ENCODE data around the gene SH3D19. TPM values are rescaled to one million over a fixed set of nuclear protein-coding genes. Genes with fewer than 3 reads are reported as not detected.

SH3D19 gene
- total RNA-seq, 2 experiments from 2014 or later = not detected

- no peaks in the 10 kb centered on the region for H3K79me2 ChIP-seq (ENCODE audit: insufficient read depth, low read depth, low read length)
- no peaks in the 10 kb centered on the region for H3K9me3 ChIP-seq (ENCODE audit: low read length)
- POLR2A ChIA-PET = no interaction called here
- no peaks in the 10 kb centered on the region for H3K4me1 ChIP-seq (ENCODE audit: insufficient read depth, low read length, poor library complexity, severe bottlenecking)
- H3K36me3 ChIP-seq (ENCODE audit: insufficient read depth, low read length) = no peaks in the 10 kb centered on the region
- H3K9me2 ChIP-seq (ENCODE audit: insufficient read depth, low read length) = no peaks in the 10 kb centered on the region
- no TSS peak for BruUV-seq (replicated peaks)
- no peak overlapping the region for H3K4me2 ChIP-seq (ENCODE audit: low read length)
- H3K27ac ChIP-seq (ENCODE audit: low read depth, low read length, poor library complexity, severe bottlenecking) = no peak overlapping the region
- intact Hi-C loops (cut with micrococcal nuclease; ENCODE audit: unreplicated experiment) = no loop called here
- CTCF ChIA-PET (ENCODE audit: unreplicated experiment) = no interaction called here
- TF ChIP-seq CTCF (conservative IDR thresholded peaks at IDR 0.05; ENCODE audit: low read length) (no peak), EZH2phosphoT487 (IDR thresholded peaks at IDR 0.05; ENCODE audit: borderline replicate concordance, low read depth, low read length) (no peak)
- H4K20me1 ChIP-seq (ENCODE audit: insufficient read depth, low read length) = no peaks in the 10 kb centered on the region
- H2AFZ ChIP-seq (ENCODE audit: low read length) = no peak overlapping the region
- DNase-seq (ENCODE audit: low spot score) = no peak
- no peak overlapping the region for H3K4me3 ChIP-seq (ENCODE audit: low read depth, low read length, poor library complexity, severe bottlenecking)
Observed at GRCh38 chr4:151347490-151348235, 22.3 kb upstream of the SH3D19 start.

GRCh38 chr4:151344948-151345347 is 19.5 kb upstream of the SH3D19 start:
- Histone ChIP-seq H2AFZ (ENCODE audit: low read length) (no peak overlapping the region), H3K9me2 (ENCODE audit: insufficient read depth, low read length) (no peaks in the 10 kb centered on the region), H3K4me1 (ENCODE audit: insufficient read depth, low read length, poor library complexity, severe bottlenecking) (no peaks in the 10 kb centered on the region), H3K79me2 (ENCODE audit: insufficient read depth, low read depth, low read length) (no peaks in the 10 kb centered on the region), H3K36me3 (ENCODE audit: insufficient read depth, low read length) (no peaks in the 10 kb centered on the region), H3K27ac (ENCODE audit: low read depth, low read length, poor library complexity, severe bottlenecking) (no peak overlapping the region), H3K9me3 (ENCODE audit: low read length) (no peaks in the 10 kb centered on the region), H3K4me2 (ENCODE audit: low read length) (no peak overlapping the region), H3K4me3 (ENCODE audit: low read depth, low read length, poor library complexity, severe bottlenecking) (no peak overlapping the region), H4K20me1 (ENCODE audit: insufficient read depth, low read length) (no peaks in the 10 kb centered on the region)
- ChIA-PET POLR2A (interaction anchor here (0.6 kb wide), 1 partner anchor 448 kb away, joined by 3 read pairs; no protein-coding TSS in a partner anchor), CTCF (ENCODE audit: unreplicated experiment) (no interaction called here)
- DNase-seq (ENCODE audit: low spot score) = no peak
- intact Hi-C loops (cut with micrococcal nuclease; ENCODE audit: unreplicated experiment) = no loop called here
- no TSS peak for BruUV-seq (replicated peaks)
- TF ChIP-seq EZH2phosphoT487 (IDR thresholded peaks at IDR 0.05; ENCODE audit: borderline replicate concordance, low read depth, low read length) (no peak), CTCF (conservative IDR thresholded peaks at IDR 0.05; ENCODE audit: low read length) (no peak)

GRCh38 chr4:151340751-151341385 is 15.5 kb upstream of the SH3D19 start:
- TF ChIP-seq CTCF (conservative IDR thresholded peaks at IDR 0.05; ENCODE audit: low read length) (no peak), EZH2phosphoT487 (IDR thresholded peaks at IDR 0.05; ENCODE audit: borderline replicate concordance, low read depth, low read length) (no peak)
- no TSS peak for BruUV-seq (replicated peaks)
- Histone ChIP-seq H3K79me2 (ENCODE audit: insufficient read depth, low read depth, low read length) (no peaks in the 10 kb centered on the region), H3K9me2 (ENCODE audit: insufficient read depth, low read length) (no peaks in the 10 kb centered on the region), H3K4me2 (ENCODE audit: low read length) (no peak overlapping the region), H3K27ac (ENCODE audit: low read depth, low read length, poor library complexity, severe bottlenecking) (no peak overlapping the region), H2AFZ (ENCODE audit: low read length) (no peak overlapping the region), H3K4me3 (ENCODE audit: low read depth, low read length, poor library complexity, severe bottlenecking) (no peak overlapping the region), H4K20me1 (ENCODE audit: insufficient read depth, low read length) (no peaks in the 10 kb centered on the region), H3K4me1 (ENCODE audit: insufficient read depth, low read length, poor library complexity, severe bottlenecking) (no peaks in the 10 kb centered on the region), H3K36me3 (ENCODE audit: insufficient read depth, low read length) (no peaks in the 10 kb centered on the region), H3K9me3 (ENCODE audit: low read length) (no peaks in the 10 kb centered on the region)
- intact Hi-C loops (cut with micrococcal nuclease; ENCODE audit: unreplicated experiment) = no loop called here
- CTCF ChIA-PET (ENCODE audit: unreplicated experiment) = no interaction called here
- POLR2A ChIA-PET = interaction anchor here (0.5 kb wide), 1 partner anchor 61 kb away, joined by 3 read pairs; no protein-coding TSS in a partner anchor
- DNase-seq (ENCODE audit: low spot score) = no peak

Data from OCI-LY7 (cell line).